Fibroblast of peridontal ligament (primary cell): ENCODE results near the gene SPPL3.

Experiments used
- DNase-seq: peaks from one replicate; pipeline ENCODE4 v3.0.0-alpha.2; 2010; ENCODE audit errors: extremely low read depth

SPPL3 gene

DNA sequence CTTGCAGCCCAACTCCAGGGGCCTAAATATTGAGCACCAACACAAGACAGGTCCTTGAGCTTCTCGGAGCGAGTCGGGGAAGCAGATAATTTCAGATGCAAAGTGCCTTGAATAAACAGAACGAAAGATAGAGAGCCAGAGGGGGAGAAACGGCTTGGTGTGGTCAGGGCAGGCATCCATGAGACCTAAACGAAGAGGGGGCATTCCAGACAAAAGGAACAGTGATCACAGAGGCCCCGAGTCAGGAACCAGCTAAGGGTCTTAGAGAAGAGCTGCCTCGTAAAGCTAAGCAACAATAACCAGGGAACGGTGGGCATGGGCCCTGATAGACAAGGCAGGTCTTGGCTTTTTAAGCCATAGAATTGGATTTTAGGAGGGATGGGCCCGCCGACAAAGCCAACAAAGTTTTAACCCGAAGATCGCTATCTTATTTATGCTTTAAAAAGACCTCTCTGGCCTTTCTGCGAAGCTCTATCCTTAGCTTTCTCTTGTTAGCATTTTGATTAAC is 179.0 kb downstream of the SPPL3 start:
- no peak for DNase-seq

DNA sequence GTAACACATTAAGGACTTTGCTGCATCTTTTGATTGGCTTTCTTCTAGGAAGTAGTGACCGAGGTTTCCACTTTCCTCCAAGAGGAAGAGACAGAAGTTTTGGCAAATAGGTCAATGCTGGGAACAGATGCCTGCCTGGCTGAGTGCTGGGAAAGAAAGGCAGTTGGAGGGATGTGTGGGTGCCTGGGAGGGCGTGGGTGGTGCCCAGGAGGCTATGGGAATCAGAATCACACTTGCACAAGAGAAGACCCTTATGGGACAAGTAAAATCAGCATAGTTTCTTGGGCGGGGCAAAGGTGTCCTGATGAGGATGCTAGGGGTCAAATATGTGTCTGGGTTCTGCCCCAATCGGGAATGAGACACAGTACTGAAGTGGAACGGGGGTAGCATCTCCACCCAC is 179.4 kb downstream of the SPPL3 start:
- DNase-seq = no peak

DNA sequence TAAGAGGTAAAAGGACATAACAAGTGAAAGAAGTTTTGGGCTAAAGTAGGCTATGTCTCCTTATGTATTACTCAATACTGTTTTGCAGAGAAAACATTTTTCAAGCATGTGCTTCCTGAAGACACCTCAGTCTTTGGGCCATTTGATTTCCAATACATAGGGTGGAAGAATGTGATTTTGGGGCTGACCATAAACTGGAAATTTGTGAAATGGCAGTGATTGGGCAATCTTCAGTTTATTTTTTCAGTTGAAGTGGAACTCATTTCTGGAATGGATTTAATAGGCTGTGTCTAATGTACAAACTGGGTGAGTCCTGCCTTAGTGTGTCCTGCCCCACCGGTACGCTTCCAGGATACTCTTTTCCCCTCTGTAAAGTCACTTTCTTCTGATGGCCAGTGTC is 181.4 kb downstream of the SPPL3 start:
- DNase-seq = peak; percentile 78

DNA sequence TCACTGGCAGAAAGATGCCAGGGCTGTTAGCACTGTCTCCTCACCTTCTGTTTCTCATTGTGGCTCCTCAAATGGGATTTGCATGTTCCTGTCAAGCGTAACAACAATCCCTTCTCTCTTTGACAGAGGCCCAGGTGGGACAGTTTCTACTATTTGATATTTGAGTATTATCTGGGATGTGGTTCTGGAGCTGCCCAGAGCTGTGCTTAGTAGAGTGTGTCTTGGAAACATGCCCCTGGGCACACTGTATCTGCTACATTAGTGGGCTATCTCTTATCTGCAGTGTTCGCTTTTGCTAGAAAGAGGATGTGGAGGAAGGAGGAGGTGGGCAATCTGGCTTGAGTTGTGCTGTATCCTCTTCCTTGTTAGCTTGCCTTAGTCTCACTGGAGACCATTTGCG is 182.3 kb downstream of the SPPL3 start:
- DNase-seq = no peak

DNA sequence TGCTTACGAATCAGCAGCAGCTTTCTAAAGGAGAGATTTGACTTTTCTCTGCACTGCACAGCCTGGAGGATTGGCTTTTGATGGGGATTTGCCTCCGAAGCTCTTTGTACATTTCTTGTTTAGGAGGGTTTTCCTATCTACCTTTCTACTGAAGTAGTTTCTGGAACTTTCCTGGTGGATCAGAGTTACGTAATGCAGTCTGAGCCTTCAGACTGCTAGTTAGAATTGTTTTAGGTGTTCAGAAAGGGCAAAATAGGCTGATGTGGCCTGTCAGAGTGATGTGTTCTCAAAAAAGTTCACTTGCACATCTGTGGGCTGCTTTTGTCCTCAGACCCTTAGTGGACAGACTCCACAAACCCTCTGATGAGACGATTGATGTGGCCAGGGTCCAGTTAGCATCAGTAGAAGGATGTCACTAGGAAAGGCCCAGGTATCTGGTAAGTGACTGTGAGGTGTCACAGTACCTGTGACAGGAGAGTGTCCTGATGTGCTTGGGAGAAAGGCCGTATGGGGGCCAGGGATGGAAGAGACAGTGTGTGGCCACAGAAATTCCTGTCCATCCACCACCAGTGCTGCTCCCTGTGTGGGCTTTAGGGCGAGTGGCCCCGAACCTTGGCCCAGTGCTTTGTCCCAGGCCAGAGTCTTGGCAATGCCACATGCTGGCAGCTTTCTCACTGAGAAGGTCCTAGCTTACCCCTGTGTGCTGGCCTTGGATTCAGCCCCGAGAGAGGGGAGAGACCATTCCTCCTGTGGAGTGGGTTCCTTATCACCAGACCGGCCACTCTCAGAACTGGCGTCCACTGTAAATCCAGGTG is 183.0 kb downstream of the SPPL3 start:
- no peak for DNase-seq

DNA sequence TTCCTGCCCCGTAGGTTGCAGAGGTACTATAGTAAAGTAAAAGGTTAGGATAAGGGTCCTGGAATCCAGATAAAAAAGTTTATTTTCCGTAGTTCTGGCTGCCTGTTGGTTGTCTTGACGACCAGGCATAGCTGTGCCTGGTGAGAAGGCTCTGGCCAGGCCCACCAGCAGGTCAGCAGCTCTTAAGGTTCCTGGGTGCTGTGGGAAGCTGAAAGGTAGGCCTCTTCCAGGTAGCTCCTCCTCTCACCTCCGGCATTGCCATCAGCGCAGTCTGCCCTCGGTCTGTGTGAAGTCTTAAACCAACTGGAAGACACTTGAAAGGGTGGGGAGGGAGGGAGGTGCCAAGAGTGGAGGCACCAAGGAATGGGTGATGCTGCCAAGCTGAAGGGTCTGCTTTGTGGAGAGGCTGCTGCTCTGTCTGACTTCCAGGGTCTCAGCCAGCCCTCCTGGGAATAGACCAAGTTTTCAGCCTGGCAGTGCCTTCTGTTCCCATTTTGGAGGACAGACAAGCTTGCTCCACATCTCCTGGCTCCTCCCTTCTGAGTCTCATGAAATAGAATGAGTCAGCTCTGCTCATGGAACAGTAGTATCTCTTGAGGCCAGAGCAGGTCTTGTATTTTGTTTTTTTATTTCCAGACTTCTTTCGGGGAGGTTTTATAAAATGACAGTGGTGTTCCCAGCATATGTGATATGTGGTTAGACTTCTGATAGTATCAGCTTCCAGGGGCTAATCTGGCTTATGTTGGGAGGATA is 183.7 kb downstream of the SPPL3 start:
- DNase-seq = peak; percentile 85

DNA sequence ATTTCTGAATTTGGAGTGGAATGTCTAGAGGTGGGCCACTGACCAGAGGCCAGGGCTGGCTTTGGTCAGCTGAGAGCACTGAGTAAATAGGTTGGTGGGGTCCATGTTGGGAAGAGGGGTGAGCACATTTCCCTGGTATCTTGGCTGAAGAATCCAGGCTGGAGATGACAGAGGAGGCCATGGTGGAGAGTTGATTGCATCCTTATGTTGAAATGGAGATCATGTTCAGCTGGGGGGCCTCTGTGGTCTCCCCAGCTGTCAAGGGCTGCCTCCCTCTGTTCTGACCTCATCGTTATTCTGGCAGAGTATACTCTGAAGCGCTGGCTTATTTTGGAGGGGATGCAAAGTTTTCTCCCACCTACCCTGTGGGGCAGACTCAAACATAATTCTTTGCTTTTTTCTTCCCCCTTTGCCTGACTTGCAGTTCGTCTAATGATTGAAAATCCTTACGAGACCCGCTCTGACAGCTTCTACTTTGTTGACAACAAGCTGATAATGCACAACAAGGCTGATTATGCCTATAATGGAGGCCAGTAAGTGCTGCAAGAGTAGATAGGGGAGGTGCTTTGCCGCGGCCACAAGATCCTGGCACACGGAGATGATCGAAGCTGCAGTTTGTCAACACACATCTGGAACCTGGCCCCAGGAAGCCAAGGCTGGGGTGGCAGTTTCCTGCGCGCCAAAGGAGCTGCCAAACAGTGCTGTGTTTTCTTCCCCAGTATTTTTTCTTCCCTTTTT is 184.5 kb downstream of the SPPL3 start:
- peak; percentile 89 for DNase-seq

DNA sequence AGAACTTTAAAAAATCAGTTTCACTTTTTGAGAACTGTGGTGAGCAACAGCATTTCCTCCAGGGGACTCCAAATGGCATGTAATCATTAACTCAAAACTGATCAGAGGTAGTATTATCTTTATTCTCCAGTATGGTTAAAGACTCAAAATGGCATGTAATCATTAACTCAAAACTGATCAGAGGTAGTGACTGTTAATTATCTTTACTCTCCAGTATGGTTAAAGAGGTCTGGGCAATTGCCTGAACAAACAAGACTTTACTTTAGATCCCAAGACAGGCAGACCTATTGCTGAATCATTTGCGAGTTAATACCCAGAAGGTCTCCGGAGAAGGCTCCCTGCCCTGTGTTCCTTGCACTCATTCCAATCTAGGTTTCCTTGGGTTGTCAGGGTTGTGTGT is 185.1 kb downstream of the SPPL3 start:
- DNase-seq = no peak

DNA sequence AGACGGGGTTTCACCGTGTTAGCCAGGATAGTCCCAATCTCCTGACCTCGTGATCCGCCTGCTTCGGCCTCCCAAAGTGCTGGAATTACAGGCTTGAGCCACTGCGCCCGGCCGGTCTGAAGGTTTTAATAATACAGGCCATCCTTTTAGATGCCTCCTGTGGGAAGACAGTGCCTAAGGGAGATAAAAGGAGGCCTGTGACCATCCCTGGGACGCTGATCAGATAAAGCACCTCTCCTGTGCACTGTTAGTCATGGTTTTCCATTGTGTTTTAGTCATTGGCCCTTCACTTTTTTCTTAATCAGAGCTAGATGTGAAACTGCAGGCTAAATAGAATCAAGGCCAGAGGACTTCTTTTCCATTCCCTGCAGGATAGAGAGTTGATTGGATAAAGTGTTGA is 186.1 kb downstream of the SPPL3 start:
- no peak for DNase-seq

DNA sequence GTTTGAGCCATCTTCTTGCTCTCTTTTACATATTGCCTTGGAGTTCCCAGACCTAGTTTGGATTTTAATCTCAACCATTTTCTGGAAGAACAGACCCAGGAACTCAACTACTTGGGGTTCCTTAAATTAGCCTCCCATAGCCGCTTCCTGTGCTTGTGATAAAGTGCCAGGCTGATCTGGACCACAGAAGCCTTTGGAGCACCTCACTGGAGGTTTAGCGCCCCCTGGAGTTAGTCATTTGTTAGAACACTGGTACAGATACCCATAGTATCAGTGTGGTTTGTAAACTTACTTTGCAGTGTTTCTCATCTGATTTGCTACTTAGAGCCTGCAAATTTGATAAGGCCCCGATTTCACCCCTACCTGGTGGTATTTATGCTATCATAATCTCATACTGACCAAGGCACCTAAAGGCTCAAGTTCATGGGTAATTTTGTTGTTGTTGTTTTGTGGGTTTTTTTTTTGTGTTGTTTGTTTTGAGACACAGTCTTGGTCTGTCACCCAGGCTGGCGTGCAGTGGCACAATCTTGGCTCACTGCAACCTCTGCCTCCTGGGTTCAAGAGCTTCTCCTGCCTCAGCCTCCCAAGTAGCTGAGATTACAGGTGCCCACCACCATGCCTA is 190.2 kb downstream of the SPPL3 start:
- DNase-seq = peak; percentile 88

DNA sequence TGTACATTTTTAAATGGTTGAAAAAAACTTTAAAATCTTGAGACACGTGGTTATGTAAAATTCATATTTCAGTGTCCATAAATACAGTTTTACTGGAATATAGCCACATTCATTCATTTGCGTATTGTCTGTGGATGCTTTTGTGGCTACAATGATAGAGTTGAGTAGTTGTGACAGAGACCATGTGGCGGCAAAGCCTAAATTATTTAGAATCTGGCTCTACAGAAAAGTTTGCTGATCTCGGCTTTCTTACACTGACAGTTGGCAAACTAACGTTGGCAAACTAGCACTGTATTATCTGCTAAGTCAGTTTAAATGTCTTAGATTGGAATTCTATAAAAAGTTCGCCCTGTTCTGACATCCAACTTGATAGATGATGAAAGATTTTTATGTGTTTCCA is 191.5 kb downstream of the SPPL3 start:
- no peak for DNase-seq
